Natural killer cell treated with Interleukin-12 subunit alpha and Interleukin-12 subunit beta and Interleukin-15 and Interleukin-18, amount 100 ng/mL, for 72 hours (primary cell): ENCODE data around the gene CHST12. TPM values are rescaled to one million over a fixed set of nuclear protein-coding genes. Genes with fewer than 3 reads are reported as not detected.

Experiments used
- ATAC-seq, 2 donors: fragments of 150-1000 bp; cut with Tn5 transposase in 1 of 2; sonication (Bioruptor Pico), chemical (Tn5 transposase) in 1 of 2; 2 replicates each; pipeline ENCODE4 v1.10.0; 2021
- DNase-seq: peaks from one replicate; pipeline ENCODE4 v3.0.0; 2022; ENCODE audit warnings: low spot score
- H3K27ac Mint-ChIP-seq, 2 donors: 1 replicate in 1 of 2; 2 replicates in 1 of 2; pipeline ENCODE4 v1.8.0; 2022; ENCODE audit warnings: mixed read lengths in 2 of 2, mild to moderate bottlenecking in 1 of 2, moderate library complexity in 1 of 2
- H3K27me3 Mint-ChIP-seq, 2 donors: 1 replicate in 1 of 2; 2 replicates in 1 of 2; pipeline ENCODE4 v1.8.0; 2022; ENCODE audit warnings: mixed read lengths in 2 of 2
- H3K36me3 Mint-ChIP-seq: one replicate; pipeline ENCODE4 v1.8.0; 2022; ENCODE audit warnings: mixed read lengths
- H3K4me1 Mint-ChIP-seq, 2 donors: 1 replicate in 1 of 2; 2 replicates in 1 of 2; pipeline ENCODE4 v1.8.0; 2022; ENCODE audit warnings: low read depth in 2 of 2, mixed read lengths in 2 of 2, mild to moderate bottlenecking in 1 of 2
- H3K4me3 Mint-ChIP-seq: one replicate; pipeline ENCODE4 v1.8.0; 2022; ENCODE audit warnings: mixed read lengths
- H3K9me3 Mint-ChIP-seq: 2 replicates; pipeline ENCODE4 v1.8.0; 2022; ENCODE audit warnings: mixed read lengths
- total RNA-seq, 2 donors: library from RNA; stranded (reverse); gene quantifications; one replicate each; pipeline ENCODE4 v1.2.3, GENCODE V29; 2022

CHST12 gene
- total RNA-seq, 2 donors from 2014 or later = 29.6 to 31.7 TPM

GRCh38 chr7:2473496-2474180 is 70.2 kb downstream of the CHST12 start:
- DNase-seq (no peak), ATAC-seq (no peak)
- Mint-ChIP-seq H3K27me3 (peaks cover 10 to 12% of the 10 kb centered on the region in 2 donors), H3K27ac (no peak overlapping the region), H3K4me3 (no peak overlapping the region), H3K9me3 (no peaks in the 10 kb centered on the region), H3K36me3 (no peaks in the 10 kb centered on the region), H3K4me1 (peaks cover 11 to 13% of the 10 kb centered on the region in 2 donors)

- Mint-ChIP-seq H3K27ac (no peak overlapping the region), H3K36me3 (no peaks in the 10 kb centered on the region)
These were observed 70.8 kb downstream of the CHST12 start for GRCh38 chr7:2474224-2474623.

GRCh38 chr7:2474813-2475677 is 71.6 kb downstream of the CHST12 start:
- H3K4me3 Mint-ChIP-seq = no peak overlapping the region
- no peaks in the 10 kb centered on the region for H3K36me3 Mint-ChIP-seq
- ATAC-seq (no peak), DNase-seq (no peak)
- no peaks in the 10 kb centered on the region for H3K9me3 Mint-ChIP-seq
- H3K27me3 Mint-ChIP-seq = peaks cover 0 to 5% of the 10 kb centered on the region in 2 donors
- H3K4me1 Mint-ChIP-seq = peaks cover 0 to 13% of the 10 kb centered on the region in 2 donors
- H3K27ac Mint-ChIP-seq = no peak overlapping the region

More at GRCh38 chr7:2474224-2474623, 70.8 kb downstream of the CHST12 start:
- Mint-ChIP-seq H3K4me3 (no peak overlapping the region), H3K9me3 (no peaks in the 10 kb centered on the region), H3K4me1 (peaks cover 6 to 11% of the 10 kb centered on the region in 2 donors), H3K27me3 (peaks cover 6 to 10% of the 10 kb centered on the region in 2 donors)
- ATAC-seq (no peak), DNase-seq (no peak)

- Mint-ChIP-seq H3K9me3 (no peaks in the 10 kb centered on the region), H3K27ac (no peak overlapping the region), H3K4me3 (no peak overlapping the region), H3K4me1 (peaks cover 0 to 13% of the 10 kb centered on the region in 2 donors), H3K36me3 (no peaks in the 10 kb centered on the region), H3K27me3 (peaks cover 0 to 1% of the 10 kb centered on the region in 2 donors)
- DNase-seq (no peak), ATAC-seq (no peak)
These were observed 72.2 kb downstream of the CHST12 start for GRCh38 chr7:2475678-2476015.

- Mint-ChIP-seq H3K4me3 (no peak within 1 kb of the TSS), H3K36me3 (no peaks in the 10 kb centered on the region)
- ATAC-seq = no peak
These were observed 72.9 kb downstream of the CHST12 start, which contains the start of gene GRIFIN for GRCh38 chr7:2476298-2476697. Gene GRIFIN (minus strand): TSS chr7:2476398. CDS start chr7:2476383, 15 bp downstream.

GRCh38 chr7:2476776-2477446 is 73.5 kb downstream of the CHST12 start:
- ATAC-seq = no peak
- no peaks in the 10 kb centered on the region for H3K9me3 Mint-ChIP-seq
- no peak overlapping the region for H3K27ac Mint-ChIP-seq
- no peak overlapping the region for H3K4me3 Mint-ChIP-seq
- H3K4me1 Mint-ChIP-seq = peaks cover 0 to 13% of the 10 kb centered on the region in 2 donors
- no peak for DNase-seq
- no peaks in the 10 kb centered on the region for H3K27me3 Mint-ChIP-seq
- H3K36me3 Mint-ChIP-seq = no peaks in the 10 kb centered on the region

More at GRCh38 chr7:2476298-2476697, 72.9 kb downstream of the CHST12 start, which contains the start of gene GRIFIN:
- Mint-ChIP-seq H3K27ac (no peak within 1 kb of the TSS), H3K4me1 (peaks cover 0 to 13% of the 10 kb centered on the region in 2 donors), H3K9me3 (no peaks in the 10 kb centered on the region), H3K27me3 (no peaks in the 10 kb centered on the region)
- DNase-seq = no peak

- H3K36me3 Mint-ChIP-seq = no peaks in the 10 kb centered on the region
- no peaks in the 10 kb centered on the region for H3K27me3 Mint-ChIP-seq
- peak; percentile 96 to 97 for ATAC-seq
- no peak overlapping the region for H3K4me3 Mint-ChIP-seq
- H3K9me3 Mint-ChIP-seq = no peaks in the 10 kb centered on the region
- DNase-seq = peak; percentile 86
- H3K27ac Mint-ChIP-seq = no peak overlapping the region
- H3K4me1 Mint-ChIP-seq = peaks cover 0 to 13% of the 10 kb centered on the region in 2 donors
These were observed 74.3 kb downstream of the CHST12 start for GRCh38 chr7:2477447-2478398.

GRCh38 chr7:2478399-2478785 is 75.0 kb downstream of the CHST12 start:
- DNase-seq = no peak
- no peaks in the 10 kb centered on the region for H3K36me3 Mint-ChIP-seq
- peaks cover 0 to 13% of the 10 kb centered on the region in 2 donors for H3K4me1 Mint-ChIP-seq
- no peaks in the 10 kb centered on the region for H3K9me3 Mint-ChIP-seq
- H3K27ac Mint-ChIP-seq = no peak overlapping the region
- no peaks in the 10 kb centered on the region for H3K27me3 Mint-ChIP-seq
- no peak overlapping the region for H3K4me3 Mint-ChIP-seq
- ATAC-seq = no peak

- H3K27me3 Mint-ChIP-seq = no peaks in the 10 kb centered on the region
- DNase-seq (no peak), ATAC-seq (no peak)
- H3K9me3 Mint-ChIP-seq = no peaks in the 10 kb centered on the region
- no peak overlapping the region for H3K4me3 Mint-ChIP-seq
- no peaks in the 10 kb centered on the region for H3K36me3 Mint-ChIP-seq
- peaks cover 0 to 13% of the 10 kb centered on the region in 2 donors for H3K4me1 Mint-ChIP-seq
- no peak overlapping the region for H3K27ac Mint-ChIP-seq
These were observed 75.4 kb downstream of the CHST12 start for GRCh38 chr7:2478800-2479199.

GRCh38 chr7:2479276-2480069 is 76.1 kb downstream of the CHST12 start:
- no peak for ATAC-seq
- Mint-ChIP-seq H3K27me3 (no peaks in the 10 kb centered on the region), H3K9me3 (no peaks in the 10 kb centered on the region), H3K27ac (no peak overlapping the region), H3K36me3 (no peaks in the 10 kb centered on the region), H3K4me1 (peaks cover 0 to 13% of the 10 kb centered on the region in 2 donors), H3K4me3 (no peak overlapping the region)
- no peak for DNase-seq

GRCh38 chr7:2480070-2480408 is 76.6 kb downstream of the CHST12 start:
- no peak overlapping the region for H3K4me3 Mint-ChIP-seq
- H3K4me1 Mint-ChIP-seq = peaks cover 0 to 13% of the 10 kb centered on the region in 2 donors
- no peaks in the 10 kb centered on the region for H3K27me3 Mint-ChIP-seq
- H3K36me3 Mint-ChIP-seq = no peaks in the 10 kb centered on the region
- H3K27ac Mint-ChIP-seq = no peak overlapping the region
- H3K9me3 Mint-ChIP-seq = no peaks in the 10 kb centered on the region
- ATAC-seq = no peak
- DNase-seq = no peak

- H3K9me3 Mint-ChIP-seq = no peaks in the 10 kb centered on the region
- H3K4me1 Mint-ChIP-seq = peaks cover 0 to 13% of the 10 kb centered on the region in 2 donors
- H3K4me3 Mint-ChIP-seq = no peak overlapping the region
- DNase-seq = no peak
- H3K27ac Mint-ChIP-seq = no peak overlapping the region
- H3K36me3 Mint-ChIP-seq = no peaks in the 10 kb centered on the region
- H3K27me3 Mint-ChIP-seq = no peaks in the 10 kb centered on the region
- ATAC-seq = no peak
These were observed 77.8 kb downstream of the CHST12 start for GRCh38 chr7:2481195-2481594.
